ENCODE measurements around the gene HLA-DQB2.

DNA sequence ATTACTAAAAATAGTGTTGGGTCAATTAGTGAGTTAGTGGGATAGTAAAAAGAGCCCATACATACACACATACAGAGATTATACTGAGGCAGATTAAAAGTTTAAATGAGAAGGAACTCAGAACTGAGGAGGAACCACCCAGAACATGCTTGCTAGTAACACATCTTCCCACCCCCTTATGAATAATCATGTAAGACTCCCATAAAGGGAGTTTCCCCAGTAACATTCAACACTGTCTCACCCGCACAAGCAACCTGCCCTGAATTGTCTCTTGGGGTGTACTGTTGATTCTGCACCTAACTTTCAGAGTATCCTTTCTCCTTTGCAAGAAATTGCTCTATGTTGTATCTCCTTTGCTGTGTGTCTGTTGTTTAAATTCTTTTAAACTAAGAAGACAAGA lies 11.1 kb upstream of the HLA-DQB2 start:
- TF ChIP-seq, protein P1, sequence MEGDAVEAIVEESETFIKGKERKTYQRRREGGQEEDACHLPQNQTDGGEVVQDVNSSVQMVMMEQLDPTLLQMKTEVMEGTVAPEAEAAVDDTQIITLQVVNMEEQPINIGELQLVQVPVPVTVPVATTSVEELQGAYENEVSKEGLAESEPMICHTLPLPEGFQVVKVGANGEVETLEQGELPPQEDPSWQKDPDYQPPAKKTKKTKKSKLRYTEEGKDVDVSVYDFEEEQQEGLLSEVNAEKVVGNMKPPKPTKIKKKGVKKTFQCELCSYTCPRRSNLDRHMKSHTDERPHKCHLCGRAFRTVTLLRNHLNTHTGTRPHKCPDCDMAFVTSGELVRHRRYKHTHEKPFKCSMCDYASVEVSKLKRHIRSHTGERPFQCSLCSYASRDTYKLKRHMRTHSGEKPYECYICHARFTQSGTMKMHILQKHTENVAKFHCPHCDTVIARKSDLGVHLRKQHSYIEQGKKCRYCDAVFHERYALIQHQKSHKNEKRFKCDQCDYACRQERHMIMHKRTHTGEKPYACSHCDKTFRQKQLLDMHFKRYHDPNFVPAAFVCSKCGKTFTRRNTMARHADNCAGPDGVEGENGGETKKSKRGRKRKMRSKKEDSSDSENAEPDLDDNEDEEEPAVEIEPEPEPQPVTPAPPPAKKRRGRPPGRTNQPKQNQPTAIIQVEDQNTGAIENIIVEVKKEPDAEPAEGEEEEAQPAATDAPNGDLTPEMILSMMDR (conservative IDR thresholded peaks at IDR 0.05; ENCODE audit: low read depth, low read length): no peak
- TF ChIP-seq EZH2phosphoT487 (IDR thresholded peaks at IDR 0.05; ENCODE audit: borderline replicate concordance, low read length) (no peak), EZH2 (IDR thresholded peaks at IDR 0.05; ENCODE audit: low read length, unreplicated experiment) (no peak)

Measured in PC-3 (cell line).